Measurements from ENCODE around the gene KIFC1.
A peak's percentile ranks its signal among the peaks of the same experiment; 100 is the strongest.
"Not testable (repeated sequence)": the region's sequence is repeated elsewhere in the genome, so short reads cannot be mapped to it uniquely, and the experiment has no call there.

KIFC1 gene

DNA sequence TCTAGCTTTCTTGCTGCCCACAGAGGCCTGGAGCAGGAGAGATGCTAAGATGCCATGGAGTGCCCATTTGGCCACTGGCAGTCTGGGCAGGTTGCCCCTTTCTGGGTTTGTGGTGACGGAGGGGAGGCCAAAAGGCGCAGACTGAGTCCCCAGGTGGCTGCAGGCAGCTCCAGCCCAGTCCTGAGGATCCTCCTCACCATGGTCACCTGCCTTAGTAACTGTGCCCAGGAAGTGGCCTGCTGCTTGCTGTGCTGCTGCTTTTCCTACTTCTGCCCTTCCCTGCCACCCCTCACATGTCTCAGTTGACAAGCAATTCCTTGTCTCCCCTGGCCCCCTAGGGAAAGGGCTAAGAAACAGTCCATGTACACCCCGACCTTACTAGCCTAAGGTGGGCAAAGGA lies 35.3 kb upstream of the KIFC1 start:
- Histone ChIP-seq H3K4ac (ENCODE audit: low read depth in 1 of 2, low read length in 2 of 2) (no peak overlapping the region), H4K91ac (ENCODE audit: low read length) (no peak overlapping the region), H4K8ac (ENCODE audit: low read length) (no peak overlapping the region), H3K4me1 (ENCODE audit: control insufficient read depth, insufficient read depth, low read depth, low read length) (peaks cover 7% of the 10 kb centered on the region), H3K27me3 (ENCODE audit: control insufficient read depth in 1 of 2, insufficient read depth in 1 of 2, low read length in 2 of 2) (peaks cover 0 to 44% of the 10 kb centered on the region in 2 experiments), H3K4me3 (ENCODE audit: insufficient read depth in 1 of 2, low read depth in 1 of 2, low read length in 2 of 2) (no peak overlapping the region), H3K9ac (ENCODE audit: low read length) (no peak overlapping the region), H2BK12ac (ENCODE audit: low read length in 2 of 2) (no peak overlapping the region), H2AK5ac (ENCODE audit: low read length, severe bottlenecking) (no peak overlapping the region), H3K9me3 (ENCODE audit: control insufficient read depth, low read length) (no peaks in the 10 kb centered on the region), H3K27ac (ENCODE audit: low read length, poor library complexity, severe bottlenecking) (no peak overlapping the region), H3K18ac (ENCODE audit: low read depth in 1 of 2, low read length in 2 of 2) (peak overlapping the region in 1 of 2 experiments; percentile 34), H3K36me3 (ENCODE audit: control insufficient read depth in 1 of 2, insufficient read depth in 2 of 2, low read depth in 1 of 2, low read length in 2 of 2) (no peaks in the 10 kb centered on the region), H2BK15ac (ENCODE audit: low read depth, poor library complexity, severe bottlenecking) (no peak overlapping the region), H2BK5ac (ENCODE audit: low read depth, low read length, poor library complexity, severe bottlenecking) (no peak overlapping the region), H3K23ac (ENCODE audit: low read length in 2 of 2) (no peak overlapping the region), H2BK120ac (ENCODE audit: low read depth, low read length) (no peak overlapping the region), H3K14ac (ENCODE audit: low read length in 2 of 2) (peak overlapping the region in 1 of 2 experiments; percentile 32), H2AFZ (ENCODE audit: low read depth, low read length) (peak overlapping the region; percentile 23), H3K79me1 (replicated peaks; ENCODE audit: low read length, poor library complexity, severe bottlenecking) (no peaks in the 10 kb centered on the region), H3K4me2 (ENCODE audit: low read length, poor library complexity, severe bottlenecking) (no peak overlapping the region)
- DNase-seq, result no peak
- WGBS, result 98% methylated on average over 3 of the region's 3 CpGs

DNA sequence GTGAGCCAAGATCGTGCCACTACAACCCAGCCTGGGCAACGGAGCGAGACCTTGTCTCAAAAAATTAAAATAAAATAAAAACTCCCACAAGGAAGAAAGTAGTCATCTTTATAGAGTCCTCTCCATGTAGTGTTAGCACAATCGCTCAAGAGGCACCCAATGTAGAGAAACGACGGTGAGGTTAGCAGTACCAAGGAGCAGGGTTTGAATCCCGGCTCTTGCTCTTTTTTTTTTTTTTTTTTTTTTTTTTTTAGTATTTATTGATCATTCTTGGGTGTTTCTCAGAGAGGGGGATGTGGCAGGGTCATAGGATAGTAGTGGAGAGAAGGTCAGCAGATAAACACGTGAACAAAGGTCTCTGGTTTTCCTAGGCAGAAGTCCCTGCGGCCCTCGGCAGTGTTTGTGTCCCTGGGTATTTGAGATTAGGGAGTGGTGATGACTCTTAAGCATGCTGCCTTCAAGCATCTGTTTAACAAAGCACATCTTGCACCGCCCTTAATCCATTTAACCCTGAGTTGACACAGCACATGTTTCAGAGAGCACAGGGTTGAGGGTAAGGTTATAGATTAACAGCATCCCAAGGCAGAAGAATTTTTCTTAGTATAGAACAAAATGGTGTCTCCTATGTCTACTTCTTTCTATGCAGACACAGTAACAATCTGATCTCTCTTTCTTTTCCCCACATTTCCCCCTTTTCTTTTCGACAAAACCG lies 34.3 kb upstream of the KIFC1 start:
- H3K27ac ChIP-seq (ENCODE audit: low read length, poor library complexity, severe bottlenecking); H2AFZ ChIP-seq (ENCODE audit: low read depth, low read length); H3K4me3 ChIP-seq (ENCODE audit: insufficient read depth in 1 of 2, low read depth in 1 of 2, low read length in 2 of 2); H3K4me1 ChIP-seq (ENCODE audit: control insufficient read depth, insufficient read depth, low read depth, low read length); H2BK5ac ChIP-seq (ENCODE audit: low read depth, low read length, poor library complexity, severe bottlenecking); H3K23ac ChIP-seq (ENCODE audit: low read length in 2 of 2); H2BK12ac ChIP-seq (ENCODE audit: low read length in 2 of 2); H4K91ac ChIP-seq (ENCODE audit: low read length); H2AK5ac ChIP-seq (ENCODE audit: low read length, severe bottlenecking); H3K4ac ChIP-seq (ENCODE audit: low read depth in 1 of 2, low read length in 2 of 2); DNase-seq; H2BK120ac ChIP-seq (ENCODE audit: low read depth, low read length); H3K14ac ChIP-seq (ENCODE audit: low read length in 2 of 2); H3K9ac ChIP-seq (ENCODE audit: low read length); H2BK15ac ChIP-seq (ENCODE audit: low read depth, poor library complexity, severe bottlenecking); H3K4me2 ChIP-seq (ENCODE audit: low read length, poor library complexity, severe bottlenecking); H4K8ac ChIP-seq (ENCODE audit: low read length); H3K79me1 ChIP-seq (replicated peaks; ENCODE audit: low read length, poor library complexity, severe bottlenecking); H3K9me3 ChIP-seq (ENCODE audit: control insufficient read depth, low read length); H3K36me3 ChIP-seq (ENCODE audit: control insufficient read depth in 1 of 2, insufficient read depth in 2 of 2, low read depth in 1 of 2, low read length in 2 of 2); H3K18ac ChIP-seq (ENCODE audit: low read depth in 1 of 2, low read length in 2 of 2): not testable (repeated sequence)
- peaks cover 0 to 45% of the 10 kb centered on the region in 2 experiments for H3K27me3 ChIP-seq (ENCODE audit: control insufficient read depth in 1 of 2, insufficient read depth in 1 of 2, low read length in 2 of 2)
- WGBS, result 84% methylated on average over 6 of the region's 13 CpGs

DNA sequence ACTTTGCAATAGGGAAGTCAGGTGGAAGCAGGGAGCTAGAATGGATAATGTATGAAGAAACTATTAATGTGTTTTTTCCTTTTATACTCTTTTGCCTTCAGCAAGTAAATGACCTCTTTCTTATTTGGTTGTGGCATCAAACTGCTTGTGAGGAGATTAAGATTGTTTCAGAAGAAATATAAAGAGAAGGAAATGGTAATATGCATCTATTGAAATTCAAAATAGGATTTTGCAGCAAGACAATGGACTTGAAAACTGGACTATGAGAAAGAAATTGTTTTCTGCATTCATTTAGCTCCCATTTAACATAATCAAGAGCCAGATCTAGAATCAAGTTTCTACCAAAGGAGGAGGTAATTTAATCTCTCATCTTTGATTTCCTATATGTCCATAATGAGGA lies 32.3 kb upstream of the KIFC1 start:
- Histone ChIP-seq H2BK12ac (ENCODE audit: low read length in 2 of 2) (no peak overlapping the region), H3K23ac (ENCODE audit: low read length in 2 of 2) (no peak overlapping the region), H2AFZ (ENCODE audit: low read depth, low read length) (no peak overlapping the region), H3K9ac (ENCODE audit: low read length) (no peak overlapping the region), H3K4me3 (ENCODE audit: insufficient read depth in 1 of 2, low read depth in 1 of 2, low read length in 2 of 2) (no peak overlapping the region), H3K18ac (ENCODE audit: low read depth in 1 of 2, low read length in 2 of 2) (no peak overlapping the region), H3K36me3 (ENCODE audit: control insufficient read depth in 1 of 2, insufficient read depth in 2 of 2, low read depth in 1 of 2, low read length in 2 of 2) (no peaks in the 10 kb centered on the region), H2AK5ac (ENCODE audit: low read length, severe bottlenecking) (no peak overlapping the region), H3K27ac (ENCODE audit: low read length, poor library complexity, severe bottlenecking) (no peak overlapping the region), H2BK120ac (ENCODE audit: low read depth, low read length) (no peak overlapping the region), H3K4me1 (ENCODE audit: control insufficient read depth, insufficient read depth, low read depth, low read length) (peaks cover 7% of the 10 kb centered on the region), H3K4me2 (ENCODE audit: low read length, poor library complexity, severe bottlenecking) (no peak overlapping the region), H3K4ac (ENCODE audit: low read depth in 1 of 2, low read length in 2 of 2) (no peak overlapping the region), H4K8ac (ENCODE audit: low read length) (no peak overlapping the region), H2BK5ac (ENCODE audit: low read depth, low read length, poor library complexity, severe bottlenecking) (no peak overlapping the region), H2BK15ac (ENCODE audit: low read depth, poor library complexity, severe bottlenecking) (no peak overlapping the region), H3K79me1 (replicated peaks; ENCODE audit: low read length, poor library complexity, severe bottlenecking) (no peaks in the 10 kb centered on the region), H4K91ac (ENCODE audit: low read length) (no peak overlapping the region), H3K14ac (ENCODE audit: low read length in 2 of 2) (no peak overlapping the region), H3K27me3 (ENCODE audit: control insufficient read depth in 1 of 2, insufficient read depth in 1 of 2, low read length in 2 of 2) (peaks cover 0 to 42% of the 10 kb centered on the region in 2 experiments), H3K9me3 (ENCODE audit: control insufficient read depth, low read length) (no peaks in the 10 kb centered on the region)
- DNase-seq, result no peak

DNA sequence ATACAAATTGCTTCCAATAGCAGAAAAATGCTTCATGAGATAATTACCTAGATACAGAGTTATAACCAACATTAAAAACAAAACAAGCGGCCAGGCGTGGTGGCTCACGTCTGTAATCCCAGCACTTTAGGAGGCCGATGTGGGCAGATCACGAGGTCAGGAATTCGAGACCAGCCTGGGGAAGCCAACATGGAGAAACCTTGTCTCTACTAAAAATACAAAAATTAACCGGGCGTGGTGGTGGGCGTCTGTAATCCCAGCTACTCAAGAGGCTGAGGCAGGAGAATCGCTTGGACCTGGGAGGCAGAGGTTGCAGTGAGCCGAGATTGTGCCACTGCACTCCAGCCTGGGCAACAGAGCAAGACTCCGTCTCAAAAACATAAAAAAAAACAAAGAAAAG lies 28.1 kb upstream of the KIFC1 start:
- not testable (repeated sequence) for H4K8ac ChIP-seq (ENCODE audit: low read length); H3K4ac ChIP-seq (ENCODE audit: low read depth in 1 of 2, low read length in 2 of 2); DNase-seq; H3K4me1 ChIP-seq (ENCODE audit: control insufficient read depth, insufficient read depth, low read depth, low read length); H2BK12ac ChIP-seq (ENCODE audit: low read length in 2 of 2); H2BK15ac ChIP-seq (ENCODE audit: low read depth, poor library complexity, severe bottlenecking); H3K4me2 ChIP-seq (ENCODE audit: low read length, poor library complexity, severe bottlenecking); H2BK5ac ChIP-seq (ENCODE audit: low read depth, low read length, poor library complexity, severe bottlenecking); H3K79me1 ChIP-seq (replicated peaks; ENCODE audit: low read length, poor library complexity, severe bottlenecking); H3K14ac ChIP-seq (ENCODE audit: low read length in 2 of 2); H2AK5ac ChIP-seq (ENCODE audit: low read length, severe bottlenecking); H3K36me3 ChIP-seq (ENCODE audit: control insufficient read depth in 1 of 2, insufficient read depth in 2 of 2, low read depth in 1 of 2, low read length in 2 of 2); H4K91ac ChIP-seq (ENCODE audit: low read length); H2AFZ ChIP-seq (ENCODE audit: low read depth, low read length); H3K23ac ChIP-seq (ENCODE audit: low read length in 2 of 2); H3K27ac ChIP-seq (ENCODE audit: low read length, poor library complexity, severe bottlenecking); H3K9me3 ChIP-seq (ENCODE audit: control insufficient read depth, low read length); H2BK120ac ChIP-seq (ENCODE audit: low read depth, low read length); H3K9ac ChIP-seq (ENCODE audit: low read length); H3K4me3 ChIP-seq (ENCODE audit: insufficient read depth in 1 of 2, low read depth in 1 of 2, low read length in 2 of 2); H3K18ac ChIP-seq (ENCODE audit: low read depth in 1 of 2, low read length in 2 of 2)
- H3K27me3 ChIP-seq (ENCODE audit: control insufficient read depth in 1 of 2, insufficient read depth in 1 of 2, low read length in 2 of 2), result peaks cover 0 to 23% of the 10 kb centered on the region in 2 experiments
- 97% methylated on average over 9 of the region's 12 CpGs for WGBS

Data from mesenchymal stem cell (in vitro differentiated cells and primary cell).